ENCODE data around the gene NDUFB2. TPM values are rescaled to one million over a fixed set of nuclear protein-coding genes. Genes with fewer than 3 reads are reported as not detected.

NDUFB2 gene
- total RNA-seq, 4 donors from 2014 or later: 128 to 216 (median 173) TPM

DNA sequence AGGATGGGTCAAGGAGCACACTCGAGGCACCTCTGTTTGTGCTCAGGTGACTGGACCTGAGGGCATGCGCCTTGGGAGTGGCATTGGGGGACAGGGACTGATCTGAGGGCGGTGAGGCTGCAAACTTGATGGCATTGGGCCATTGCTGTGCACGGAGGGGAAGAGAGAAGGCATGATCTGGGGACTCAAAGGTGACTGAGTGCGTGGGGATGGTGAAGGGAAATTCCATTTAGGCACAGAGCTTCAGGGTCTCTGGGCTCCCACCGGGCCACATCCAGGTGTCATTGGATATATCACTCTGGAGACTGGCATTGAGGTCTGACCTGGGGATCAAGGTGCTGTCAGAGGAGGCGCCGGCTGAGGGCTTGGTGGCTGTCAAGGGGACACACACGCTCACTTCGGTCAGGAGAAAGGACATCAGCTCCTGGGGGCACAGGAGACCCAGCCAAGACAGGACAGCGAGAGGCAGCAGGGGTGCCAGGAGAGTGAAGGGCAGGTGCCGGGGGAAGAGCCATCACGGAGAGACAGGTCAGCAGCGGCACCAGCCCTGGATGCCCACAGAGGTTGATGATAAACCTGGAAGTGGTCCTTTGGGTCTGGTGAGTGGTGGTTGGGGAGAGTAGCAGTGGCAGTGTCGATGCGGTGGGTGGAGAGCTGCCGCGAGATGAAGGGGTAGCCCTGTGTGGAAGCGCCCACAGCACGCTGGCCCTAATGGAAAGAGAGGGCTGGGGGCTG is 18.3 kb upstream of the NDUFB2 start:
- peaks cover 0 to 24% (median 8%) of the 10 kb centered on the region in 4 donors for H3K4me1 ChIP-seq
- H3K27me3 ChIP-seq: no peaks in the 10 kb centered on the region
- peak in 1 of 3 donors; percentile 38 for DNase-seq
- H3K36me3 ChIP-seq: peaks cover 0 to 39% (median 0%) of the 10 kb centered on the region in 3 donors
- no peak overlapping the region for H3K27ac ChIP-seq
- H3K9me3 ChIP-seq: no peaks in the 10 kb centered on the region
- TF ChIP-seq POLR2A (IDR thresholded peaks at IDR 0.05): no peak
- TF ChIP-seq, protein P1, sequence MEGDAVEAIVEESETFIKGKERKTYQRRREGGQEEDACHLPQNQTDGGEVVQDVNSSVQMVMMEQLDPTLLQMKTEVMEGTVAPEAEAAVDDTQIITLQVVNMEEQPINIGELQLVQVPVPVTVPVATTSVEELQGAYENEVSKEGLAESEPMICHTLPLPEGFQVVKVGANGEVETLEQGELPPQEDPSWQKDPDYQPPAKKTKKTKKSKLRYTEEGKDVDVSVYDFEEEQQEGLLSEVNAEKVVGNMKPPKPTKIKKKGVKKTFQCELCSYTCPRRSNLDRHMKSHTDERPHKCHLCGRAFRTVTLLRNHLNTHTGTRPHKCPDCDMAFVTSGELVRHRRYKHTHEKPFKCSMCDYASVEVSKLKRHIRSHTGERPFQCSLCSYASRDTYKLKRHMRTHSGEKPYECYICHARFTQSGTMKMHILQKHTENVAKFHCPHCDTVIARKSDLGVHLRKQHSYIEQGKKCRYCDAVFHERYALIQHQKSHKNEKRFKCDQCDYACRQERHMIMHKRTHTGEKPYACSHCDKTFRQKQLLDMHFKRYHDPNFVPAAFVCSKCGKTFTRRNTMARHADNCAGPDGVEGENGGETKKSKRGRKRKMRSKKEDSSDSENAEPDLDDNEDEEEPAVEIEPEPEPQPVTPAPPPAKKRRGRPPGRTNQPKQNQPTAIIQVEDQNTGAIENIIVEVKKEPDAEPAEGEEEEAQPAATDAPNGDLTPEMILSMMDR (IDR thresholded peaks at IDR 0.05): no peak
- no peak overlapping the region for H3K4me3 ChIP-seq

DNA sequence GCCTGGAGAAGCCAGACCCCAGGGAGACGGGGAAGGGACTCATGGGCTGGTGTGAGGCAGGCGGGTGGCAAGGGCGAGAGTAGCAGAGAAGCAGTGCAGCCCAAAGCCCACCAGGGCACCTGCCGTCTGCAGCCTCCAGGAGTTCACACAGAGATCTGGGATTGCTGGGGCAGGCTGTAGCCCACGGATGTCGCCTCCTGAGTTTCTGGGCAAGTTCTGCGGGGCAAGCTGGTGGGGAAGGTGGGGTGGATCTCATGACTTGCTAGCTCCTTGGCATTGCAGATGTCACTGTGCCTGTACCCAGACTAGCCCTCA is 17.7 kb upstream of the NDUFB2 start:
- TF ChIP-seq POLR2A (IDR thresholded peaks at IDR 0.05): no peak
- TF ChIP-seq, protein P1 (IDR thresholded peaks at IDR 0.05): no peak
- H3K27me3 ChIP-seq: no peaks in the 10 kb centered on the region
- no peak overlapping the region for H3K4me3 ChIP-seq
- peak in 1 of 3 donors; percentile 36 for DNase-seq
- peaks cover 0 to 43% (median 0%) of the 10 kb centered on the region in 3 donors for H3K36me3 ChIP-seq
- no peak overlapping the region for H3K27ac ChIP-seq
- H3K4me1 ChIP-seq: peaks cover 0 to 19% (median 6%) of the 10 kb centered on the region in 4 donors
- H3K9me3 ChIP-seq: no peaks in the 10 kb centered on the region

DNA sequence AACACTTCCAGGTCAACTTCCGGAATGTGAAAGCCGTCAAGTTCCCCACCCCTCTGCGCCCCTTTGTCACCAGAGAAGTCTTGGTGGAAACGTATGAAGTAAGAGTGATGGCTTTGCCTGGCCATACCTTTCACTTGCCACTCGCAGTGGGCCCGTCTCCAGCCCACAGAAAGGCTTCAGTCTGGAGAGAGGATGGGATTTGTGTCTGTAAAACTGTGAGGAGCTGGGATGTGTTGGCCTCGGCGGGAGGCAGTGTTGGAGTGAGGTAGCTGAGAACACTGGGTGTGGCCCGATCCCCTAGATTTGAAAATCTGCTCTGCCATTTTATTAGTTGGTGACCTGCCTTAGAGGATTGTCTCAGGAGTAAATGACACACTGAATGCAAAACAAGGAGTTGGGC is 17.3 kb upstream of the NDUFB2 start:
- DNase-seq: peak in 1 of 3 donors; percentile 23
- Histone ChIP-seq H3K36me3 (peaks cover 0 to 43% (median 0%) of the 10 kb centered on the region in 3 donors), H3K4me3 (no peak overlapping the region), H3K27ac (no peak overlapping the region), H3K4me1 (peaks cover 0 to 15% (median 2%) of the 10 kb centered on the region in 4 donors), H3K9me3 (no peaks in the 10 kb centered on the region), H3K27me3 (no peaks in the 10 kb centered on the region)
- no peak for TF ChIP-seq POLR2A (IDR thresholded peaks at IDR 0.05)
- TF ChIP-seq, protein P1 (IDR thresholded peaks at IDR 0.05): no peak

DNA sequence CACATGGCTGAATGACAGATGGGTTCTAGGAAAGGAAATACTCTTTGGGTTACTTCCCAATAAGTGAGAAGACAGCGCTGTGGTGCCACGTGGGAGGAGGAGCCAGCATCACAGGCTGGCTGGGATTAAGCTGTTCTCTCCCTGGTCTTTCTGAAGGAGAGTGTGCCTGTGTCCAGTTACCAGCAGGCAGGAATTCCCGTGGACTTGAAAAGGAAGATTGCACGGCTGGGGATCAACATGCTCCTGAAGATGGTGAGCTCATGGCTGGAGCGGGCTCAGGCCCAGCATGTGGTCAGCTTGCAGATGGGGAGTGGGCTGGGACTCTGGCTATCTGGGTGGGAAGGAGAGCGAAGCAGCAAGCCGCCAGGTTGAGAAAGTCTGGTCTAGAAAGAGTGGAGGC is 15.6 kb upstream of the NDUFB2 start:
- no peak overlapping the region for H3K4me3 ChIP-seq
- no peaks in the 10 kb centered on the region for H3K9me3 ChIP-seq
- H3K27ac ChIP-seq: no peak overlapping the region
- no peaks in the 10 kb centered on the region for H3K27me3 ChIP-seq
- no peaks in the 10 kb centered on the region for H3K4me1 ChIP-seq
- TF ChIP-seq, protein P1 (IDR thresholded peaks at IDR 0.05): no peak
- TF ChIP-seq POLR2A (IDR thresholded peaks at IDR 0.05): no peak
- peak in 1 of 3 donors; percentile 14 for DNase-seq
- peaks cover 0 to 43% (median 0%) of the 10 kb centered on the region in 3 donors for H3K36me3 ChIP-seq

DNA sequence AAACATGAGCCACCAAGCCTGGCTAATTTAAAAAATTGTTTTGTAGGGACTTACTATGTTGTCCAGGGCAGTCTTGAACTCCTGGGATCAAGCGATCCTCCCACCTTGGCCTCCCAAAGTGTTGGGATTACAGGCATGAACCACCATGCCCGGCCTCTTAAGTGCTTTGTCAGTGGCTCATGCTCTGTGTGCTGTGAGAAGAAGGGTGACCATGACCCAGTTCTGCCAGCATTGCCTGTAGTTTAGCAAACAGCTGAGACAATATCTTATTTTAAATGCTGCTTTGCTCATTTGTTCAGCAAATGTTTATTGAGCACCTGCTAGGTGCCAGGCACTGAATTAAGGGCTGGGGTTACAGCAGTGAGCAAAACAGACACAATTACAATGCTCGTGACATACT is 14.7 kb upstream of the NDUFB2 start:
- DNase-seq: no peak
- Histone ChIP-seq H3K27ac (no peak overlapping the region), H3K36me3 (peaks cover 0 to 43% (median 0%) of the 10 kb centered on the region in 3 donors), H3K4me3 (no peak overlapping the region), H3K27me3 (no peaks in the 10 kb centered on the region), H3K4me1 (no peaks in the 10 kb centered on the region), H3K9me3 (no peaks in the 10 kb centered on the region)
- TF ChIP-seq, protein P1 (IDR thresholded peaks at IDR 0.05): no peak
- no peak for TF ChIP-seq POLR2A (IDR thresholded peaks at IDR 0.05)

Measured in Peyer's patch (tissue), 4 donors.